Subcutaneous adipose tissue (tissue), 4 donors: ENCODE data around the gene ANO2. TPM values are rescaled to one million over a fixed set of nuclear protein-coding genes. Genes with fewer than 3 reads are reported as not detected.

ENCODE experiments used
- CTCF ChIP-seq: fragments of 450-650 bp; IDR thresholded peaks from one replicate; pipeline ENCODE4 v1.5.1; 2016; ENCODE audit warnings: low read depth, mild to moderate bottlenecking, control low read depth, antibody characterized with exemption, moderate library complexity
- total RNA-seq, 4 donors: library from RNA; depleted of rRNA; stranded (reverse); fragments of >200 nt; gene quantifications; one replicate each; pipeline ENCODE4 v1.1.0, GENCODE V29; 2016

The ANO2 gene
- total RNA-seq, 4 donors from 2014 or later: 9.3 to 69.3 (median 21.8) TPM

GRCh38 chr12:5884285-5884684 is 60.8 kb downstream of the ANO2 start:
- no peak for TF ChIP-seq CTCF

- no peak for TF ChIP-seq CTCF
These were observed 62.4 kb downstream of the ANO2 start for GRCh38 chr12:5882511-5883190.

DNA sequence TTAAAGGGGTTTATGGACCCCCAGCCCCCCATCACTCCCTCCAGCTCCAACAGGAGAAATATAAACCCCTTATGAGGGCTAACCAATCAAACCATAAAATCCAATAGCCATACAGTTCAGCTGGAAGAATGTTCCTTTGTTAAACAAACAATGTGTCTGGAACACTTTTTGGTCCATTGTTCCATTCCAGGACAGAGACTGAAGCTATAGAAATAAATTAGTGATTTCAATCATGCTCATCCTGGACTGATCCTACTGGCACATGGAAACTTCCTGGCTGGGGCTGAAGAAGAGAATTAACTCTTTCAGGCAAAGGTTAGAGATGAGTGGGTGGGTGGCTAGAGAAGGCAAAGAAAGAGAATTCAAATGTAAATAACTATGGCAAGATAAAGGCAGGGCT is 63.4 kb downstream of the ANO2 start:
- TF ChIP-seq CTCF: no peak

GRCh38 chr12:5881101-5881606 is 63.9 kb downstream of the ANO2 start:
- no peak for TF ChIP-seq CTCF

DNA sequence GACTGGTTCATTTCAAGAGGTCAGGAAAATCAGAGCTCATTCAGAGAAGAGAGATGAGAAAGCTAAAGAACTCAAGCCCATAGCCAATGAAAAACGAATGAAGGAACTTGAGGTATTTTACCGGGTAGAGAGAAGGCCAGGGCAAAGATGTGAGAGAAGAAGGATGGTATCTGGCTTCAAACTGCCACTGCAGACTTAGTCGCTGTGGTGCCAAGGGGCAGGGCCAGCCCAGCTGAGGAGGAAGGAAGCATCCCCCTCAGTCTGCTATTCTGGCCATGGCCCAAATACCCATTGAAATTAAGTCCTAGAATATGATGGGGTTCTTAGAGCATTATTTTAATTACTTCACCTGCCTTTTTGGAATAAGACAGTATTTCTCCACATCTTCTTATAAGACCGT is 69.2 kb downstream of the ANO2 start:
- TF ChIP-seq CTCF: no peak

DNA sequence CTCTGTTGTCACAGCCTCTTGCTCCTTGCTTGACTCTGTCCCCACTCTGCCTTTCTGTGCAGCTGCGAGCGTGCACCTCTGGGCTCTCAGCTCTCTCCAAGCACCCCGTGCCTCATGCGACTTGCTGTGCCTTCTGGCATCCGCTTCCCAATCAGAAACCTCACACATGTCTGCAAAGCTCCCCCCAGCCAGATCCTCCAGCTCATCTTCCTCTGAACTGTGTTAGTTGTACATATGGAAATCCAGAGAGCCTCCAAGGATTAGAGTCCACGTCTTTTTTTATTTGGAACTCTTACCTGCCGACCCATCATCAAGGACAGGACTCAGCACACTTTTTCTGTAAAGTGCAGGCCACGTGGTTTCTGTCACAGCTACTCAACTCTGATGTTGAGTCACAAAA is 70.5 kb downstream of the ANO2 start:
- TF ChIP-seq CTCF: no peak

DNA sequence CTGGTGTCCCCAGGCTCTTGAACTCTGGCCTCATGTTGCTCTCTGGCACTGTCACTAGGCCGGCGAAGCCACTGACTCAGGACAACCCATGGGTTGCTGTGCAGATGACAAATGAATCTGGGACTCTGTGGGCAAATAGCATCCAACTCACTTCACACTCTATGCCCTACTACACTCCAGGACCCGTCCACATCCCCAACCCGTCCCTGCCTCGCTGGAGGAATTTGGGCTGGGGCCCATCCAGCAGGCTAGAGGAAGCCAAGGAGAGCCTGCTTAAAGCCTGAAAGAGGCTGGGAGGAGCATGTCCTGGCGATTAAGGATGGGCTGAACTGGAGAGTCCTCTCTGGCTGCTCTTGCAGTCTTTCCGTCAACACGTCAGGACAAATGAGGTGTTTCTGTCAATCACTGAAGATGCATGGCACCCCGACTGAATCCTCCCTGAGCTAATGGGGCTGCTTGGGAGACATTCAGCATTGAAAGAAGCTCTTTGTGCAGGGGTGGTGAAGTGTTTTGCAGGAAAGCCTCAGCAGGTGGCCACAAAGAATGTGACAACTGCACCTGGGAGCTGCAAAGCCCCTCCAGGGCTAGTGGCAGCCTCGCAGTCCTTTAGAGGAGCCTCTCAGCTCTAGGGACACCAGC is 71.7 kb downstream of the ANO2 start:
- no peak for TF ChIP-seq CTCF
